Measurements from ENCODE around the gene CMSS1.

- TF ChIP-seq CTCF (conservative IDR thresholded peaks at IDR 0.05; ENCODE audit: low read length) = no peak
- no peak for TF ChIP-seq EZH2phosphoT487 (IDR thresholded peaks at IDR 0.05; ENCODE audit: borderline replicate concordance)
These were observed 226.7 kb downstream of the CMSS1 start for GRCh38 chr3:100044369-100044768.

Measured in Loucy (cell line).